22Rv1 (cell line): ENCODE data around the gene PCSK6.

Source experiments
- ZFX ChIP-seq: fragments of 450-650 bp; IDR thresholded peaks from 2 replicates; pipeline ENCODE4 v1.6.1; 2017; ENCODE audit warnings: antibody characterized with exemption, borderline replicate concordance
- TF ChIP-seq, protein P1 (sequence below): fragments of 450-650 bp; IDR thresholded peaks from 2 replicates; pipeline ENCODE4 v1.5.1; 2017; ENCODE audit warnings: mild to moderate bottlenecking

DNA sequence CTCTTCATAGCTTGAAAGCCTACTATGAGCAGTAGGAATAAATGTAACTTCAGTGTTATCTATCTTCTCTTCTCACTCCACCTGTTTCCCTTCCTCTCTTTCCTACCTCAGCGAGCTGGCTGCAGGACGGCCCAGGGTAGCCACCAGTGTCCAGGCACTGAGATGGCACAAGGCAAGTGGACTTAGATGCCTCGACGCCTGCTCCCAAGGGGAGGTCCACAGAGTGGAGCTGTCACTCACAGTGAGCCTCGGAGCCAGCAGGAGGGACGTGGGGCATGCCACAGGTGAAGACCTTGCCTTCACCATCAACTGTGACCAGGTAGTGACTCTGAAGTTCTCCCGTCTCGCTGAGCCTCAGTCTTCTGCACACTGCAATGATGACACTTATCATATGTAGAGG is 88.2 kb downstream of the PCSK6 start:
- TF ChIP-seq, protein P1, sequence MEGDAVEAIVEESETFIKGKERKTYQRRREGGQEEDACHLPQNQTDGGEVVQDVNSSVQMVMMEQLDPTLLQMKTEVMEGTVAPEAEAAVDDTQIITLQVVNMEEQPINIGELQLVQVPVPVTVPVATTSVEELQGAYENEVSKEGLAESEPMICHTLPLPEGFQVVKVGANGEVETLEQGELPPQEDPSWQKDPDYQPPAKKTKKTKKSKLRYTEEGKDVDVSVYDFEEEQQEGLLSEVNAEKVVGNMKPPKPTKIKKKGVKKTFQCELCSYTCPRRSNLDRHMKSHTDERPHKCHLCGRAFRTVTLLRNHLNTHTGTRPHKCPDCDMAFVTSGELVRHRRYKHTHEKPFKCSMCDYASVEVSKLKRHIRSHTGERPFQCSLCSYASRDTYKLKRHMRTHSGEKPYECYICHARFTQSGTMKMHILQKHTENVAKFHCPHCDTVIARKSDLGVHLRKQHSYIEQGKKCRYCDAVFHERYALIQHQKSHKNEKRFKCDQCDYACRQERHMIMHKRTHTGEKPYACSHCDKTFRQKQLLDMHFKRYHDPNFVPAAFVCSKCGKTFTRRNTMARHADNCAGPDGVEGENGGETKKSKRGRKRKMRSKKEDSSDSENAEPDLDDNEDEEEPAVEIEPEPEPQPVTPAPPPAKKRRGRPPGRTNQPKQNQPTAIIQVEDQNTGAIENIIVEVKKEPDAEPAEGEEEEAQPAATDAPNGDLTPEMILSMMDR: no peak
- no peak for TF ChIP-seq ZFX
